ENCODE data around the gene PDE6B.

The PDE6B gene

DNA sequence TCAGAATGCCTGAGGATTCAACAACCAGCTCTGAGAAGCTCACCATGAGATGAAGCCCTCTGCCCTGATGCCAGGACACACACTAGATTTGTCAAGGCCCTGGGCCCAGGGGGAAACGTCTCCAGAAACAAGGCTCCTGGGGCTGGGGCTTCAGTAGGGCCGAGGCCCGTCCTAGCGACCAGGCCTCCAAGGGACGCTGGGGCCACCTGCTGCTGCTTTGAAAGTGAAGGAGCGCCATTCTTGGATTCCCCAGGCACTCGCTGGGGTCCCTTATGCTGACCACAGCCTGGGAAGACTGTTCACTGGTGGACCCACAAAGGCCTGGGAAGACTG, 23.9 kb downstream of the PDE6B start:
- no peaks in the 10 kb centered on the region for H3K36me3 ChIP-seq
- no peak overlapping the region for H3K27ac ChIP-seq
- DNase-seq, result no peak
- peaks cover 0 to 45% of the 10 kb centered on the region in 2 donors for H3K27me3 ChIP-seq
- peaks cover 0 to 5% (median 0%) of the 10 kb centered on the region in 4 donors for H3K4me1 ChIP-seq
- intact Hi-C loops (cut with DNase I; ENCODE audit: low total_unique reads), result no loop called here
- H3K9me3 ChIP-seq, result no peaks in the 10 kb centered on the region
- TF ChIP-seq, protein P1, sequence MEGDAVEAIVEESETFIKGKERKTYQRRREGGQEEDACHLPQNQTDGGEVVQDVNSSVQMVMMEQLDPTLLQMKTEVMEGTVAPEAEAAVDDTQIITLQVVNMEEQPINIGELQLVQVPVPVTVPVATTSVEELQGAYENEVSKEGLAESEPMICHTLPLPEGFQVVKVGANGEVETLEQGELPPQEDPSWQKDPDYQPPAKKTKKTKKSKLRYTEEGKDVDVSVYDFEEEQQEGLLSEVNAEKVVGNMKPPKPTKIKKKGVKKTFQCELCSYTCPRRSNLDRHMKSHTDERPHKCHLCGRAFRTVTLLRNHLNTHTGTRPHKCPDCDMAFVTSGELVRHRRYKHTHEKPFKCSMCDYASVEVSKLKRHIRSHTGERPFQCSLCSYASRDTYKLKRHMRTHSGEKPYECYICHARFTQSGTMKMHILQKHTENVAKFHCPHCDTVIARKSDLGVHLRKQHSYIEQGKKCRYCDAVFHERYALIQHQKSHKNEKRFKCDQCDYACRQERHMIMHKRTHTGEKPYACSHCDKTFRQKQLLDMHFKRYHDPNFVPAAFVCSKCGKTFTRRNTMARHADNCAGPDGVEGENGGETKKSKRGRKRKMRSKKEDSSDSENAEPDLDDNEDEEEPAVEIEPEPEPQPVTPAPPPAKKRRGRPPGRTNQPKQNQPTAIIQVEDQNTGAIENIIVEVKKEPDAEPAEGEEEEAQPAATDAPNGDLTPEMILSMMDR (IDR thresholded peaks at IDR 0.05), result no peak
- no peak overlapping the region for H3K4me3 ChIP-seq

DNA sequence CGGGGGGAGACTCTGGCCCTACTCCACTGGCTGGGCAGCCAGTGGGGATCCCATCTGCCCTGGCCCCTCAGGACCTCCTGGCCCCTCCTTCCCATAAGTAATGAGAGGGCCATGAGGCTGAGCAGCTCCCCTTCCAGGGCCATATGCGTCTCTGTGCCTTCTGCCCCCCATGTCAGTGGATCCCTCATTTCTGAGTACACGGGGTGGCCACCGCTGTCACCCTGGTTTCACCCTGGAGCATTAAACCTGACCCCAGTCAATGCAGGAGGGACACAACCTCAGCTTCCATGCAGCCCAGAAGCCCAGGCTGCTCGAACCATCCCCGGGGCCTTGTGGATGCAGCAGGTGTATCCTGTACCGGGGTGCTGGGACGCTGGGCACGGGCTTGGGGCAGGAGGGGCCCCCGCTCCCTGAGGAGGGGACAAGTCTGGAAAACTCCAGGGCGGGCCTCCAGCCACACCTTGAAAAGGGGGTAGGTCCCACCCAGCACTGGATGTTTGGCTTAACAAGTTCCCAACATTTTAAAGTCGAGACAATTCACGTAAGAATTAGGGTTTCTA, 24.5 kb downstream of the PDE6B start:
- H3K27ac ChIP-seq, result no peak overlapping the region
- DNase-seq, result no peak
- TF ChIP-seq, protein P1 (IDR thresholded peaks at IDR 0.05), result no peak
- H3K9me3 ChIP-seq, result no peaks in the 10 kb centered on the region
- intact Hi-C loops (cut with DNase I; ENCODE audit: low total_unique reads), result no loop called here
- peaks cover 0 to 45% of the 10 kb centered on the region in 2 donors for H3K27me3 ChIP-seq
- H3K4me1 ChIP-seq, result peaks cover 0 to 5% (median 0%) of the 10 kb centered on the region in 4 donors
- no peaks in the 10 kb centered on the region for H3K36me3 ChIP-seq
- no peak overlapping the region for H3K4me3 ChIP-seq

DNA sequence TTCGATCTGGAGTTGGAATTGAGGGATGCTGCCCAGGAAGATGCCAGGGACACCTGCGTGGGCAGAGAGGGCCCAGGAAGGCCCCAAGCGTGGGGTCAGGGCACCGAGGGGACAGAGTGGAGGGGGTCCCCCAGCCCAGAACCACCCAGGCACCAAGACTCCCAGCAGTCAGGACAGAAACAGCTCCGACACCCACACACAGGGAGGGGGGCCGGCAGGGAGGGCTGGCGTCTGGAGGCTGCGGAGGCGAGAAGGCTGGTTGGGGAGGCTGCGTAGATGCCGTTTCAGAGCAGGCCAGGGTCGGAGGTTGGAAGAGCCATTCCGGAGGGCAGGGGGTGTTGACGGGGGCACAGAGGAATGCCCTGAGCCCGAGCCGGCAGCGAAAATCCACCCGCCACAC, 25.1 kb downstream of the PDE6B start:
- TF ChIP-seq, protein P1 (IDR thresholded peaks at IDR 0.05), result no peak
- Histone ChIP-seq H3K4me1 (peaks cover 0 to 5% (median 0%) of the 10 kb centered on the region in 4 donors), H3K9me3 (no peaks in the 10 kb centered on the region), H3K27ac (no peak overlapping the region), H3K36me3 (no peaks in the 10 kb centered on the region), H3K27me3 (peaks cover 0 to 48% of the 10 kb centered on the region in 2 donors), H3K4me3 (no peak overlapping the region)
- DNase-seq, result no peak
- intact Hi-C loops (cut with DNase I; ENCODE audit: low total_unique reads), result no loop called here

DNA sequence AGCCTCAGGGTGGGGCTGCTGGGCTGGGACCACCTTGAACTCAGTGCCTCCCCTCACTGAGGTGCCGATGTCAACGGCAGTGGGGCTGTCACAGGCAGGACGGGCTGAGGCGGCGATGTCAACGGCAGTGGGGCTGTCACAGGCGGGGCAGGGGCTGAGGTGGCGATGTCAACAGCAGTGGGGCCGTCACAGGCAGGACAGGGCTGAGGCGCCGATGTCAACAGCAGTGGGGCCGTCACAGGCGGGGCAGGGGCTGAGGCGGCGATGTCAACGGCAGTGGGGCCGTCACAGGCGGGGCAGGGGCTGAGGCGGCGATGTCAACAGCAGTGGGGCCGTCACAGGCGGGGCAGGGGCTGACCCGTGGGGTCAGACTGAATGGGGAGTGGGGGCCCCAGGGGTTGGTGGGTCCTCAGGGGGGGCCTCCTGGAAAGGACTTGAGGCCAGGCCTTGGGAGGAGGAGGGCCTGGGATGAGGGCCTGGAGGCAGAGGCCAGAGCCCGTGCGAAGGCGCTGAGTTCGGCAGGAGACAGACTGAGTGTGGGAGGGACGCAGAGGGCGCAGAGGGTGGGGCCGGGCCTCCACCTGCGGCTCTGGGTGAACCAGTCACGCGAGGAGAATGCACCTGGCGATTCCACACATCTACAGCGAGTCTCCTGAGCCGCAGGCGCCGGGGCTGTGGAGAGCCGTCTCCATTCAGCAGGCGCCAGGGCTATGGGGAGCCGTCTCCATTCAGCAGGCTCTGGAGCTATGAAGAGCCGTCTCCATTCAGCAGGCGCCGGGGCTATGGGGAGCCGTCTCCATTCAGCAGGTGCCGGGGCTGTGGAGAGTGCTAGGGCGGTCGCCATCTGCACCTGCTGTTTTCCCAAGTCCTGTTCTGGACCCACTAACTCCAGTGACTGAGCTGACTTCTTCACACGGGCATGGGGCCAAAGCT, 25.8 kb downstream of the PDE6B start:
- intact Hi-C loops (cut with DNase I; ENCODE audit: low total_unique reads), result no loop called here
- Histone ChIP-seq H3K36me3 (no peaks in the 10 kb centered on the region), H3K4me1 (peaks cover 0 to 5% (median 0%) of the 10 kb centered on the region in 4 donors), H3K27ac (no peak overlapping the region), H3K27me3 (peaks cover 0 to 51% of the 10 kb centered on the region in 2 donors), H3K9me3 (no peaks in the 10 kb centered on the region), H3K4me3 (no peak overlapping the region)
- no peak for DNase-seq
- TF ChIP-seq, protein P1 (IDR thresholded peaks at IDR 0.05), result no peak

DNA sequence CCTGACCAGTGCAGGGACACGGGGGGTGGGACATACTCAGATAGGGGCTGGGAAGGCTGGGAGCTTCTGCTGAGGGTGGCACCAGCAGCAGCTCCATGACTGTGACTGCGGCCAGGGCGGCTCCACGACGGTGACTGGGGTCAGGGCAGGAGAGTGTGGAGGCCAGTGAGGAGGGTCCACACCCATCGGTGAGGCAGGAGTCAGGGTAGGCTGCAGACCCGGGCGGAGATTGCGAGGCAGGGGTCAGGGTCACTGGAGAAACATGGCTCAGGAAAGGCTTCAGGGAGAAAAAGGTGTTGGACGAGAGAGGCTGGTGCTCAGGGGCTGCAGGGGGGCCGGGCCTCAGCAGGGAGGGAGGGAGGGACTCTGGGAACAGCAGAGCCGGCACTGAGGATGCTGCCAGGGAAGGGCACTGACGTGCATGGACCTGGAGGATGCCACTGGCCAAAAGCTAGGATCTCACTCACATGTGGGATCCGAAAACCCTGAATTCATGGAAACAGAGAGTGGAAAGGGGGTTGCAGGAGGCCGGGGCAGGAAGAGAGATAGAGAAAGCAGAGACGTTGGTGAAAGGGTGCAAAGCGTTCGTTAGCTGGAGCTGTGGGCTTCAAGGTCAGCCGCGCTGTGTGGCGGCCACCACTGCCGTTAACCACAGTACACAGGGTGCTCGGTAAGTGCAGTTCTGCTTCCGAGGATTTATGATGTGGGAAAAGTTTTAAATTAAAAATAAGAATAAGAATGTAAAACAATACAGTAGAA, 26.7 kb downstream of the PDE6B start:
- Histone ChIP-seq H3K9me3 (no peaks in the 10 kb centered on the region), H3K27ac (no peak overlapping the region), H3K4me3 (no peak overlapping the region), H3K36me3 (no peaks in the 10 kb centered on the region), H3K27me3 (peaks cover 0 to 51% of the 10 kb centered on the region in 2 donors), H3K4me1 (peaks cover 0 to 5% (median 0%) of the 10 kb centered on the region in 4 donors)
- TF ChIP-seq, protein P1 (IDR thresholded peaks at IDR 0.05), result no peak
- intact Hi-C loops (cut with DNase I; ENCODE audit: low total_unique reads), result no loop called here
- no peak for DNase-seq

Measured in tibial artery (tissue), 4 donors.